Measurements from ENCODE around the gene PPP1R37. TPM values are rescaled to one million over a fixed set of nuclear protein-coding genes. Genes with fewer than 3 reads are reported as not detected.

Gene PPP1R37
- total and polyA plus RNA-seq, 2 donors (not counting 1 experiment from before 2014, with no cell fraction given): 20.7 to 28.1 TPM

DNA sequence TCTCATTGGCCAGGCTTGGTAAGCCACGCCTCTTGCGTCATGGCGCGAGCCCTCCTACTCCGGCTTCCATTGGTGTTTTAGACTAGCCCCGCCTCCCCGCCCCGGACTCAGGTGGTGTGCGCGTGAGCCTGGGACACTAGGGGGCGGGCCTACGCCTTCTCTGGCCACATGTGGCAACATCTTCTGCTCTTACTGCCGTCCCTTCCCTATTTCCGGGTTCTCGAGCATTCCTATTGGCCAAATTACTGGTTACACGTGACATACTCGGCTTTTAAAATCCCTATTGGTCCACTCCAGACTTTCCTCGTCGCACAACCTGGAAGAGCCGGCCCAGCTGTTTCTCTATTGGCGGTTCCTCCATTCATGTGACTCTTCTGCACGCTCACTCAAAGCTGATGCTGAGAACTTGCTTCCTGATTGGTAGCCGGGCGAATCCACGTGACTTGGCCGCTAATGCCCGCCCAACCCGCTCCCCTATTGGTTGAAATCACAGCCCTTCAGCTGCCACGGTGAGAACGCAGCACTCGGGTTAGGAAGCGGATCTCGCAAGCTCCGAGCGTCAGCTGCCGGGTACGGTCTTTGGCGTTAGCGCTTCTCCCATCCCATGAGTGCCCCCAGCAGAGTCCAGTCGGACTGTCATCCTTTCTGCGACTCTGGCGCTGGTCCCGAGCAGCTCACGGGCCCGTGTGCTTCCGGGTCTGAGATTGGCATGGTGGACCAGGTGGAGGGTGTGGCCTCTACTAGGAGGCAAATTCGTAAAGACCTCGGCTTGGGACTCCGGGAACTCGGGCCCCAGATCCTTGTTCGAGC is 85.5 kb downstream of the PPP1R37 start, which contains the start of gene BLOC1S3:
TSS of gene BLOC1S3 (plus strand) at position 523 of the 810 bp plus-strand sequence. CDS start 513 bp downstream, outside the sequence.
- ChIA-PET POLR2A (interaction anchor here (0.6 to 1.5 kb wide), 10 partner anchors 14 to 1394 kb away, joined by 3 to 17 read pairs (median 4); partner anchors contain the start of genes CLPTM1, GEMIN7 and PPP1R37), CTCF (interaction anchor here (0.7 to 1.8 kb wide), 11 partner anchors 9 to 524 kb away, joined by 3 to 19 read pairs (median 3); partner anchors contain the start of gene PPP1R37)
- intact Hi-C loops (cut with micrococcal nuclease): loop anchor here (1.0 kb wide), 7 partner anchors 87 to 288 kb away; partner anchors contain the start of genes CLPTM1 and ERCC2
- Histone ChIP-seq H3K36me3 (replicated peaks in 1 of 2; ENCODE audit: control extremely low read depth in 1 of 2, control insufficient read depth in 1 of 2, extremely low read depth in 1 of 2, insufficient read depth in 2 of 2, low read length in 1 of 2) (peaks cover 4% of the 10 kb centered on the region in 2 experiments), H3K79me2 (ENCODE audit: control insufficient read depth, insufficient read depth, low read length) (peaks cover 63% of the 10 kb centered on the region), H3K4me2 (replicated peaks; ENCODE audit: low read depth, low read length, poor library complexity, severe bottlenecking) (peak within 1 kb of the TSS; percentile 95), H3K9ac (ENCODE audit: low read length) (peak within 1 kb of the TSS; percentile 86), H3K4me3 (ENCODE audit: control extremely low read depth in 1 of 5, extremely low read depth in 1 of 5, insufficient read depth in 1 of 5, low read depth in 2 of 5, low read length in 4 of 5) (peak within 1 kb of the TSS; percentile 93 to 99 (median 95)), H3K4me1 (ENCODE audit: control insufficient read depth in 2 of 2, insufficient read depth in 2 of 2, low read length in 2 of 2) (peaks cover 24 to 35% of the 10 kb centered on the region in 2 donors), H3K27ac (ENCODE audit: low read length in 2 of 2) (peak within 1 kb of the TSS; percentile 86 to 91), H3K27me3 (replicated peaks in 1 of 4; ENCODE audit: control extremely low read depth in 1 of 4, control insufficient read depth in 3 of 4, insufficient read depth in 4 of 4, low read length in 3 of 4) (no peaks in the 10 kb centered on the region), H2AFZ (ENCODE audit: insufficient read depth, low read depth, low read length, poor library complexity, severe bottlenecking) (peak within 1 kb of the TSS; percentile 92), H3K9me3 (ENCODE audit: control extremely low read depth in 1 of 3, control insufficient read depth in 2 of 3, insufficient read depth in 1 of 3, low read length in 2 of 3) (no peaks in the 10 kb centered on the region), H4K20me1 (ENCODE audit: control insufficient read depth, insufficient read depth, low read length, poor library complexity, severe bottlenecking) (peaks cover 31% of the 10 kb centered on the region)
- under 1% methylated on average over 51 of the region's 51 CpGs for WGBS (ENCODE audit: insufficient coverage)
- Mint-ChIP-seq H3K27me3 (no peaks in the 10 kb centered on the region), H3K4me1 (peaks cover 39% of the 10 kb centered on the region), H3K9me3 (ENCODE audit: insufficient read depth) (no peaks in the 10 kb centered on the region), H3K27ac (peak within 1 kb of the TSS; percentile 96), H3K4me3 (peak within 1 kb of the TSS; percentile 95)
- DNase-seq (peak; percentile 100), ATAC-seq (ENCODE audit: low read depth) (peak; percentile 88)
- TF ChIP-seq EZH2 (IDR thresholded peaks at IDR 0.05; ENCODE audit: borderline replicate concordance, insufficient read depth, low read depth, low read length, poor library complexity, severe bottlenecking) (no peak), CTCF (IDR thresholded peaks at IDR 0.05) (peak; percentile 38)
